NCI-H510A treated with DMSO at 0.1 percent for 48 hours (cell line): ENCODE data around the gene FRZB.
"Not testable (repeated sequence)": the region's sequence is repeated elsewhere in the genome, so short reads cannot be mapped to it uniquely, and the experiment has no call there.

Source experiments
- DNase-seq: peaks from one replicate; lab custom pipeline; 2025; lab: John Stamatoyannopoulos, UW

Gene FRZB

GRCh38 chr2:182890305-182890704, 23.9 kb upstream of the FRZB start:
- no peak for DNase-seq

- DNase-seq, result no peak
Measured at GRCh38 chr2:182887753-182888415, 21.4 kb upstream of the FRZB start.

GRCh38 chr2:182887093-182887492, 20.7 kb upstream of the FRZB start:
- DNase-seq, result no peak

- no peak for DNase-seq
Measured at GRCh38 chr2:182885771-182886170, 19.3 kb upstream of the FRZB start.

- DNase-seq, result no peak
Measured at GRCh38 chr2:182883451-182883850, 17.0 kb upstream of the FRZB start.

- not testable (repeated sequence) for DNase-seq
Measured at GRCh38 chr2:182880100-182880499, 13.7 kb upstream of the FRZB start.

- DNase-seq, result not testable (repeated sequence)
Measured at GRCh38 chr2:182876653-182877052, 10.2 kb upstream of the FRZB start.

GRCh38 chr2:182870227-182870626, 3.8 kb upstream of the FRZB start:
- DNase-seq, result peak; percentile 50

- DNase-seq, result peak; percentile 69
Measured at GRCh38 chr2:182868054-182868796, 1.8 kb upstream of the FRZB start.

GRCh38 chr2:182867426-182868053, 1.1 kb upstream of the FRZB start:
- no peak for DNase-seq

- DNase-seq, result no peak
Measured at GRCh38 chr2:182866095-182866460, 359 bp downstream of the FRZB start.

- no peak for DNase-seq
Measured at GRCh38 chr2:182864949-182865570, 1.4 kb downstream of the FRZB start.

- DNase-seq, result no peak
Measured at GRCh38 chr2:182863642-182864041, 2.8 kb downstream of the FRZB start.

- DNase-seq, result no peak
Measured at GRCh38 chr2:182862091-182862490, 4.3 kb downstream of the FRZB start.

- no peak for DNase-seq
Measured at GRCh38 chr2:182860858-182861257, 5.6 kb downstream of the FRZB start.

GRCh38 chr2:182858671-182859070, 7.8 kb downstream of the FRZB start:
- DNase-seq, result no peak

GRCh38 chr2:182855376-182855775, 11.1 kb downstream of the FRZB start:
- DNase-seq, result no peak

- DNase-seq, result no peak
Measured at GRCh38 chr2:182854375-182855105, 11.9 kb downstream of the FRZB start.

- no peak for DNase-seq
Measured at GRCh38 chr2:182852801-182853200, 13.6 kb downstream of the FRZB start.

GRCh38 chr2:182852090-182852489, 14.3 kb downstream of the FRZB start:
- peak; percentile 97 for DNase-seq

- no peak for DNase-seq
Measured at GRCh38 chr2:182845794-182846417, 20.5 kb downstream of the FRZB start.

- DNase-seq, result no peak
Measured at GRCh38 chr2:182836451-182836850, 30.0 kb downstream of the FRZB start.
